AG09309 (cell line): ENCODE measurements around the gene ADAM30.
A peak's percentile ranks its signal among the peaks of the same experiment; 100 is the strongest.

Source experiments
- DNase-seq: peaks from one replicate; pipeline ENCODE4 v3.0.0-alpha.2; 2010; ENCODE audit warnings: low read depth
- H3K4me3 ChIP-seq: 2 replicates; pipeline ENCODE4 v1.5.1; 2011; ENCODE audit warnings: mild to moderate bottlenecking, low read depth, low read length, moderate library complexity; ENCODE audit not compliant: control insufficient read depth
- TF ChIP-seq, protein P1 (sequence below): IDR thresholded peaks from 2 replicates; pipeline ENCODE4 v1.5.1; 2011; ENCODE audit warnings: mild to moderate bottlenecking, low read depth, low read length, inconsistent platforms; ENCODE audit not compliant: insufficient read depth, control insufficient read depth; ENCODE audit errors: missing control alignments

The ADAM30 gene

DNA sequence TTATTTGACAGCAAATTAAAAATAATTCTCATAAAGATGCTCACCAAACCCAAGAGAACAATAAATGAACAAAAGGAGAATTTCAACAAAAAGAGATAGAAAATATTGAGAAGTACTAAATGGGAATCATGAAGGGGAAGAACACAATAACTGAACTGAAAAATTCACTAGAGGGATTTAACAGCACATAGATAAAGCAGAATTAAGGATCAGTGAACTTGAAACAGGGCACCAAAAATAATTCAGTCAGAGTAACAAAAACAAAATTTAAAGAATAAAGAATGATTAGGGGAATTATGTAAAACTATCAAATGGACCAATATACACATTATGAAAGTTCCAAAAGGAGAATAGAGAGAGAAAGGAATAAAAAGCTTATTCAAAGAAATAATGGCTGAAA, 7.8 kb downstream of the ADAM30 start:
- TF ChIP-seq, protein P1, sequence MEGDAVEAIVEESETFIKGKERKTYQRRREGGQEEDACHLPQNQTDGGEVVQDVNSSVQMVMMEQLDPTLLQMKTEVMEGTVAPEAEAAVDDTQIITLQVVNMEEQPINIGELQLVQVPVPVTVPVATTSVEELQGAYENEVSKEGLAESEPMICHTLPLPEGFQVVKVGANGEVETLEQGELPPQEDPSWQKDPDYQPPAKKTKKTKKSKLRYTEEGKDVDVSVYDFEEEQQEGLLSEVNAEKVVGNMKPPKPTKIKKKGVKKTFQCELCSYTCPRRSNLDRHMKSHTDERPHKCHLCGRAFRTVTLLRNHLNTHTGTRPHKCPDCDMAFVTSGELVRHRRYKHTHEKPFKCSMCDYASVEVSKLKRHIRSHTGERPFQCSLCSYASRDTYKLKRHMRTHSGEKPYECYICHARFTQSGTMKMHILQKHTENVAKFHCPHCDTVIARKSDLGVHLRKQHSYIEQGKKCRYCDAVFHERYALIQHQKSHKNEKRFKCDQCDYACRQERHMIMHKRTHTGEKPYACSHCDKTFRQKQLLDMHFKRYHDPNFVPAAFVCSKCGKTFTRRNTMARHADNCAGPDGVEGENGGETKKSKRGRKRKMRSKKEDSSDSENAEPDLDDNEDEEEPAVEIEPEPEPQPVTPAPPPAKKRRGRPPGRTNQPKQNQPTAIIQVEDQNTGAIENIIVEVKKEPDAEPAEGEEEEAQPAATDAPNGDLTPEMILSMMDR, result no peak
- no peak overlapping the region for H3K4me3 ChIP-seq
- DNase-seq, result no peak

DNA sequence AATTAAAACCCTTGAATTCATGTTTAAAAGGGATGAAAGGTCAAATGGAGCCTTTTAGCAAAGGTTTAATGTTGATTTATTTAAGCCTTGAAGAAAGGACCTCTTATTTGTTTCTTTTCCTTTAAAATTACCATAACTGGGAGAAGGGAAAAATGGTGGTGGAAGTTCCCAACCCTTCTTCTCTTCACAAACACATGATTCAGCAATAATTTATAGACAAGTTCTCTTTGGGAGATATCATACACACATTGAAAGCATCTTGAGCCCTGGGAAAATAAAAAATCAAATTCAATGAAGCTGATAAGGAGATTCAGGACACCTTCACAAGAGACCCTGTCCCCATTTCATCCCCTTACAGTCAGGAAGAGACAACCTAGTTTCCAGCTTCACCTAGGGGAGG, 8.9 kb downstream of the ADAM30 start:
- no peak for DNase-seq
- TF ChIP-seq, protein P1, result no peak
- H3K4me3 ChIP-seq, result no peak overlapping the region

DNA sequence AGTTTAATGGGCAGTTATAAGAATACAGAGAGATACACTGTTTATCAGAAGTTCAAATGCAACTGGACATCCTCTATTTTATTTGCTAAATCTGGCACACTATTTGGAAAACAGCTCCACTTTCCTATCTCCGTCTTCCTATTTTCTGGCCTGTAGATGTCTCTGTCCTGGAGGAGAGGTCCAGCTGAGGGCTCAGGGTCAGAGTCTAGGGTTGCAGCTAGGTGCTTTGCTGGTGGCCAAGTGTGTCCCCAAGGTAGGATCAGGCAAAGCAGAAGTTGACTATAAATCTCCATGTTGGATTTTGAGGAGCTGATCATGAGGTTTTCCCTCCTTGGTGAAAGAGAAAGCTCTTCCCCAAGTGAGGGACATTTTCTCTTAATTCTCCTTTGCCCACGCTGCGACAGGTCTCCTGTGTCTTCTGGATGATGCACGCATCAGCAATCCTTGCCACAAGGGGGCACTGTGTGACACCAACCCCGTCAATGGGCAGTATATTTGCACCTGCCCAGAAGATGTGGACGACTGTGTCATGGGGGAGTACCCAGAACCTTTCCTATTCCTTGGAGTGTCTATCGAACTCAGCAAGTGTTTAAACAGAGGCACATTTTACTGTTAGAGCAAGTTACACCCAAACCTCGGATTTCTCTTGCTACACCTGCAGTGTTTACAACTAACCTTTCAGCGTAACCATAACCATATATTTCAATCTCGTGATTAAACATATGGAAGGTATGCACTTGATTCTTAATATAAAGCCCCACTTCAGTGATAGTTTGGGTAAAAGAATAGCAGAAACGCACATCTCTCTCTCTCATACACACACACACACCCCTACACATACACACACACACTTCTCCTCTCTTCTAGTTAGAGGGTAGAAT, 10.2 kb downstream of the ADAM30 start:
- TF ChIP-seq, protein P1, result peak; percentile 82
- DNase-seq, result no peak
- H3K4me3 ChIP-seq, result no peak overlapping the region

DNA sequence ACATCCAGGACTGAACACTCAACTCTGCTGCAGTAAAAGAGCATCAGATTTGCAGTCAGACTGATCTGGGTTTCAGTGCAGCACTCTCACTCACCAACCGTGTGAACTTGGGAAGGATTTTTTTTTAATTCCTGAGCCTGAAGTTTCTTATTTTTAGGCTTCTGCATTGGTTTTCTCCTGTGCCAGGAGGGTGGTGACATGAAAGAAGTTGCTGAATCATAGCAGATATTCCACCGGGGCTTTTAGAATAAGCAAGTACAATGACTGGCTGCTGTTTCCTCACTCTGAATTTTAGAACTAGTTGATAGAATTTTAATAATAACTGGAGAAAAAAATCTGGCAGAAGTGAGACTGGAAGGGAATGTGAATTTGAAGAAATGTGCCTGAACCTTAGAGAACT, 11.6 kb downstream of the ADAM30 start:
- TF ChIP-seq, protein P1, result no peak
- DNase-seq, result no peak
- no peak overlapping the region for H3K4me3 ChIP-seq

DNA sequence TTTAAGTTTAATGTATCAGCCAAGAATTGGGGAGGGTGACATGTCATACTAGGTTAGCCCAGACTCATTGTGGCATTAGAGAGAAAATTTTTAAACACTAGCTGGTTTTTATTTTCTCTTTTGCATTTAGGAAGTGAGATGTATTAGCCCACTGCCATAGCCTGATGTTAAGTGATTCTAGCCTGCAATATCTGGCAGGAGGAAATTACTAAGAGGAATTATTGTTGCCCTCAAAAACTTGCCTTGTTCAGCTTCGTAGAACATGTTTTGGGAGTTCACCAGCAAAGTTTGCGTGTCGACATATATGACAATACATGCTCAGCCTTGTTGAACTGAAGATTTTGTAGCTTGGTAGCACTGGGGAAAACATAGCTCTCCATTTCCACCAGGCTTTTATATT, 12.5 kb downstream of the ADAM30 start:
- TF ChIP-seq, protein P1, result no peak
- no peak overlapping the region for H3K4me3 ChIP-seq
- DNase-seq, result no peak

DNA sequence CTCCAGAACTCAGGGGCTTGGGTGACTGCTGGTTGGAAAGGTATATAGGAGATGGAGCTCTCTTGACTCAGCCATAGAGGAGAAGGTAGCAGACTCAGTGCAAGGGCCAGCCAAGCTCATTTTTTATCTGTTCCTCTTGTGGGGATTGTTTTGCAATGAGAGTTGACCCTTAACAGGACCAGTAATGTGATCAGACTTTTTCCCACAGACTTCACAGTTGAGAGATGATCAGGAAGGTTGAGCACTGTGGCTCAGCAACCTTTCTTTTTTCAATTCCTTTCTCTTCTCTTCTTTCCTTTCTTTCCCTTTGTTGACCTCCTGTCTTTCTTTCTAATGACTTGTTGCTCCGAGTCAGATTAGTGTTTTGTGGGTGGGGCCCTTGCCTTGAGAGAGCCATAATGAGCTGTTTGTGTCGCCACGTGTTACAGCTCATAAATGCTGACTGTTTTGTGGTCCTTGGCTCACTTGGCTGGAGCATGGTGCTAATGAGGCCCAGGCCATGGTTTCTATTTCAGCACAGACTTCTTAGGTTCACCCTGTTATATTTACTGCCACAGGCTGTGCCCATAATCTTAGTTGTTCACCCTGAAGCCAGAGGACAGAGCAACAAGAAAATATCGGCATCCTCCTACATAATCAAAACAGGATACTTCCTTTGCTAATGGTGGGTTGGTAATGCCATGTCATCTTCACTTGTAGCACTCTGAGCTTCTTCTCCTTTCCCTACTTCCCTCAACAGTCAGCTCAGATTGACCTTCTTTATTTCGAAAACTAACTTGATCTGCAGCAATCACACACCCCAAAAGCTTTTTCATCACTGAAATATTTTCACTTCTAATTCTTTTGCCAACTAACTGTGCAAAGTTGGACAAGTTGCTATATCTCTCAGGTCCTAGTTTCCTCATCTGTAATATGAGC, 13.9 kb downstream of the ADAM30 start:
- no peak overlapping the region for H3K4me3 ChIP-seq
- TF ChIP-seq, protein P1, result no peak
- no peak for DNase-seq
